Suprapubic skin (tissue), 4 donors: ENCODE results near the gene VASH2. TPM values are rescaled to one million over a fixed set of nuclear protein-coding genes. Genes with fewer than 3 reads are reported as not detected.

Experiments used
- DNase-seq, 2 donors: peaks; one replicate each; pipeline ENCODE4 v3.0.0-alpha.2; 2019; ENCODE audit warnings: low spot score in 2 of 2
- H3K27ac ChIP-seq: fragments of 200-600 bp; sonication (generic); one replicate; pipeline ENCODE4 v1.5.1; 2019
- H3K27me3 ChIP-seq: fragments of 200-600 bp; sonication (generic); one replicate; pipeline ENCODE4 v1.5.1; 2019
- H3K36me3 ChIP-seq: fragments of 200-600 bp; sonication (generic); one replicate; pipeline ENCODE4 v1.5.1; 2019
- H3K4me1 ChIP-seq: fragments of 200-600 bp; sonication (generic); one replicate; pipeline ENCODE4 v1.5.1; 2019
- H3K4me3 ChIP-seq: fragments of 200-600 bp; sonication (generic); one replicate; pipeline ENCODE4 v1.5.1; 2019; ENCODE audit warnings: mild to moderate bottlenecking
- H3K9me3 ChIP-seq: fragments of 200-600 bp; sonication (generic); one replicate; pipeline ENCODE4 v1.5.1; 2019
- CTCF ChIP-seq, 2 donors: fragments of 200-600 bp in 1 of 2; fragments of 450-650 bp in 1 of 2; sonication (generic) in 1 of 2; IDR thresholded peaks; one replicate each; pipeline ENCODE4 v1.5.1; 2016 to 2019; ENCODE audit warnings: antibody characterized with exemption in 2 of 2, mild to moderate bottlenecking in 1 of 2, moderate library complexity in 1 of 2
- EP300 ChIP-seq: sonication (generic); formaldehyde crosslinking; IDR thresholded peaks from one replicate; pipeline ENCODE4 v1.6.1; 2017; ENCODE audit warnings: antibody characterized with exemption
- POLR2A ChIP-seq, 2 donors: fragments of 450-650 bp; IDR thresholded peaks; one replicate each; pipeline ENCODE4 v1.6.1; 2017; ENCODE audit warnings: antibody characterized with exemption in 2 of 2, mild to moderate bottlenecking in 2 of 2, moderate library complexity in 2 of 2
- POLR2AphosphoS5 ChIP-seq, 3 donors: sonication (generic); formaldehyde crosslinking; IDR thresholded peaks; one replicate each; pipeline ENCODE4 v1.6.1; 2017; ENCODE audit warnings: antibody characterized with exemption in 3 of 3
- WGBS: methylation state at CpG from one replicate; pipeline ENCODE4 v1.1.5; 2018; 5-methylcytosine and 5-hydroxymethylcytosine counted together
- total RNA-seq, 4 donors: library from RNA; depleted of rRNA; stranded (reverse); fragments of >200 nt; gene quantifications; one replicate each; pipeline ENCODE4 v1.1.0, GENCODE V29; 2016

The VASH2 gene
- total RNA-seq, 4 donors from 2014 or later, result 0.32 to 0.36 TPM; not detected in 2

- H3K27ac ChIP-seq, result no peak overlapping the region
- DNase-seq, result no peak
- H3K36me3 ChIP-seq, result no peaks in the 10 kb centered on the region
- H3K9me3 ChIP-seq, result no peaks in the 10 kb centered on the region
- H3K27me3 ChIP-seq, result no peaks in the 10 kb centered on the region
- peaks cover 9% of the 10 kb centered on the region for H3K4me1 ChIP-seq
- 79% methylated on average over 12 of the region's 13 CpGs for WGBS
- no peak overlapping the region for H3K4me3 ChIP-seq
- TF ChIP-seq EP300 (no peak), CTCF (IDR thresholded peaks at IDR 0.05) (no peak), POLR2A (IDR thresholded peaks at IDR 0.05) (no peak), POLR2AphosphoS5 (IDR thresholded peaks at IDR 0.05) (no peak)
These were observed 34.9 kb upstream of the VASH2 start for GRCh38 chr1:212915245-212916091.

- H3K4me3 ChIP-seq, result peak overlapping the region; percentile 26
- no peaks in the 10 kb centered on the region for H3K9me3 ChIP-seq
- H3K27ac ChIP-seq, result no peak overlapping the region
- 14% methylated on average over 23 of the region's 23 CpGs for WGBS
- H3K36me3 ChIP-seq, result no peaks in the 10 kb centered on the region
- no peaks in the 10 kb centered on the region for H3K27me3 ChIP-seq
- peaks cover 9% of the 10 kb centered on the region for H3K4me1 ChIP-seq
- TF ChIP-seq POLR2A (IDR thresholded peaks at IDR 0.05), result no peak
- no peak for TF ChIP-seq EP300
- TF ChIP-seq CTCF (IDR thresholded peaks at IDR 0.05), result no peak
- no peak for TF ChIP-seq POLR2AphosphoS5 (IDR thresholded peaks at IDR 0.05)
- no peak for DNase-seq
These were observed 33.7 kb upstream of the VASH2 start for GRCh38 chr1:212916481-212917133.

- Histone ChIP-seq H3K4me3 (peak overlapping the region; percentile 26), H3K27ac (no peak overlapping the region), H3K36me3 (no peaks in the 10 kb centered on the region), H3K4me1 (peaks cover 9% of the 10 kb centered on the region), H3K9me3 (no peaks in the 10 kb centered on the region), H3K27me3 (no peaks in the 10 kb centered on the region)
- DNase-seq, result no peak
- TF ChIP-seq POLR2AphosphoS5 (IDR thresholded peaks at IDR 0.05), result no peak
- no peak for TF ChIP-seq POLR2A (IDR thresholded peaks at IDR 0.05)
- no peak for TF ChIP-seq EP300
- TF ChIP-seq CTCF (IDR thresholded peaks at IDR 0.05), result no peak
- WGBS, result 68% methylated on average over 9 of the region's 9 CpGs
These were observed 33.2 kb upstream of the VASH2 start for GRCh38 chr1:212917134-212917485.

- Histone ChIP-seq H3K4me3 (no peak overlapping the region), H3K27ac (no peak overlapping the region), H3K27me3 (no peaks in the 10 kb centered on the region), H3K9me3 (no peaks in the 10 kb centered on the region), H3K36me3 (no peaks in the 10 kb centered on the region), H3K4me1 (peaks cover 9% of the 10 kb centered on the region)
- WGBS, result 81% methylated on average over 5 of the region's 5 CpGs
- TF ChIP-seq CTCF (IDR thresholded peaks at IDR 0.05), result no peak
- no peak for TF ChIP-seq POLR2A (IDR thresholded peaks at IDR 0.05)
- TF ChIP-seq POLR2AphosphoS5 (IDR thresholded peaks at IDR 0.05), result no peak
- no peak for TF ChIP-seq EP300
- no peak for DNase-seq
These were observed 32.5 kb upstream of the VASH2 start for GRCh38 chr1:212917858-212918257.

- Histone ChIP-seq H3K4me1 (peaks cover 9% of the 10 kb centered on the region), H3K9me3 (no peaks in the 10 kb centered on the region), H3K36me3 (no peaks in the 10 kb centered on the region), H3K4me3 (no peak overlapping the region), H3K27ac (no peak overlapping the region), H3K27me3 (no peaks in the 10 kb centered on the region)
- no peak for DNase-seq
- TF ChIP-seq CTCF (IDR thresholded peaks at IDR 0.05) (no peak), POLR2A (IDR thresholded peaks at IDR 0.05) (no peak)
- 92% methylated on average over 2 of the region's 2 CpGs for WGBS
These were observed 31.5 kb upstream of the VASH2 start for GRCh38 chr1:212918824-212919223.
